ENCODE results near the gene CDH26. TPM values are rescaled to one million over a fixed set of nuclear protein-coding genes. Genes with fewer than 3 reads are reported as not detected.
A peak's percentile ranks its signal among the peaks of the same experiment; 100 is the strongest.

CDH26 gene
- total RNA-seq, 2 donors from 2014 or later = 1.8 TPM

GRCh38 chr20:60054716-60055634 lies 96.8 kb downstream of the CDH26 start:
- Mint-ChIP-seq H3K27ac (peak overlapping the region; percentile 99), H3K4me3 (peak overlapping the region; percentile 93), H3K27me3 (no peaks in the 10 kb centered on the region), H3K9me3 (no peaks in the 10 kb centered on the region), H3K36me3 (no peaks in the 10 kb centered on the region), H3K4me1 (ENCODE audit: low read depth in 2 of 2) (peaks cover 57 to 58% of the 10 kb centered on the region in 2 donors)
- DNase-seq (ENCODE audit: low spot score) = no peak
- ATAC-seq = no peak

- Mint-ChIP-seq H3K4me1 (ENCODE audit: low read depth in 2 of 2) (peaks cover 57 to 64% of the 10 kb centered on the region in 2 donors), H3K27ac (peak overlapping the region; percentile 99), H3K9me3 (no peaks in the 10 kb centered on the region), H3K36me3 (no peaks in the 10 kb centered on the region), H3K27me3 (no peaks in the 10 kb centered on the region), H3K4me3 (peak overlapping the region; percentile 93)
- DNase-seq (ENCODE audit: low spot score) (peak; percentile 92), ATAC-seq (peak; percentile 83 to 87)
Observed at GRCh38 chr20:60055740-60056139, 97.5 kb downstream of the CDH26 start.

- Mint-ChIP-seq H3K4me3 (peak overlapping the region; percentile 93), H3K27me3 (no peaks in the 10 kb centered on the region), H3K4me1 (ENCODE audit: low read depth in 2 of 2) (peaks cover 57 to 67% of the 10 kb centered on the region in 2 donors), H3K9me3 (no peaks in the 10 kb centered on the region), H3K27ac (peak overlapping the region; percentile 99), H3K36me3 (no peaks in the 10 kb centered on the region)
- ATAC-seq = peak; percentile 21 to 41
- DNase-seq (ENCODE audit: low spot score) = no peak
Observed at GRCh38 chr20:60056407-60057122, 98.3 kb downstream of the CDH26 start.

GRCh38 chr20:60057123-60057865 lies 99.1 kb downstream of the CDH26 start:
- ATAC-seq (peak; percentile 60 to 81), DNase-seq (ENCODE audit: low spot score) (peak; percentile 81)
- H3K9me3 Mint-ChIP-seq = no peaks in the 10 kb centered on the region
- H3K4me1 Mint-ChIP-seq (ENCODE audit: low read depth in 2 of 2) = peaks cover 57 to 73% of the 10 kb centered on the region in 2 donors
- H3K27ac Mint-ChIP-seq = peak overlapping the region; percentile 99
- peak overlapping the region; percentile 93 for H3K4me3 Mint-ChIP-seq
- no peaks in the 10 kb centered on the region for H3K36me3 Mint-ChIP-seq
- no peaks in the 10 kb centered on the region for H3K27me3 Mint-ChIP-seq

GRCh38 chr20:60057866-60058807 lies 99.9 kb downstream of the CDH26 start:
- Mint-ChIP-seq H3K4me1 (ENCODE audit: low read depth in 2 of 2) (peaks cover 55 to 71% of the 10 kb centered on the region in 2 donors), H3K27me3 (no peaks in the 10 kb centered on the region), H3K4me3 (peak overlapping the region; percentile 93), H3K36me3 (no peaks in the 10 kb centered on the region), H3K9me3 (no peaks in the 10 kb centered on the region), H3K27ac (peak overlapping the region; percentile 99)
- ATAC-seq (peak; percentile 53 to 76), DNase-seq (ENCODE audit: low spot score) (peak; percentile 74)

GRCh38 chr20:60058879-60059278 lies 100.7 kb downstream of the CDH26 start:
- Mint-ChIP-seq H3K27me3 (no peaks in the 10 kb centered on the region), H3K36me3 (no peaks in the 10 kb centered on the region), H3K4me1 (ENCODE audit: low read depth in 2 of 2) (peaks cover 51 to 65% of the 10 kb centered on the region in 2 donors), H3K27ac (peak overlapping the region; percentile 99), H3K4me3 (peak overlapping the region; percentile 93), H3K9me3 (no peaks in the 10 kb centered on the region)
- no peak for DNase-seq (ENCODE audit: low spot score)
- ATAC-seq = no peak

- Mint-ChIP-seq H3K27me3 (no peaks in the 10 kb centered on the region), H3K27ac (peak overlapping the region in 1 of 2 donors; percentile 80), H3K4me3 (no peak overlapping the region), H3K9me3 (no peaks in the 10 kb centered on the region), H3K4me1 (ENCODE audit: low read depth in 2 of 2) (peaks cover 49 to 62% of the 10 kb centered on the region in 2 donors), H3K36me3 (no peaks in the 10 kb centered on the region)
- ATAC-seq (no peak), DNase-seq (ENCODE audit: low spot score) (no peak)
Observed at GRCh38 chr20:60060006-60060557, 101.9 kb downstream of the CDH26 start.

GRCh38 chr20:60060593-60060992 lies 102.4 kb downstream of the CDH26 start:
- ATAC-seq = no peak
- Mint-ChIP-seq H3K27ac (peak overlapping the region in 1 of 2 donors; percentile 80), H3K36me3 (no peaks in the 10 kb centered on the region), H3K27me3 (no peaks in the 10 kb centered on the region), H3K4me3 (no peak overlapping the region), H3K9me3 (no peaks in the 10 kb centered on the region), H3K4me1 (ENCODE audit: low read depth in 2 of 2) (peaks cover 44 to 56% of the 10 kb centered on the region in 2 donors)
- DNase-seq (ENCODE audit: low spot score) = no peak

- Mint-ChIP-seq H3K4me1 (ENCODE audit: low read depth in 2 of 2) (peaks cover 29 to 45% of the 10 kb centered on the region in 2 donors), H3K36me3 (no peaks in the 10 kb centered on the region), H3K27me3 (no peaks in the 10 kb centered on the region), H3K9me3 (no peaks in the 10 kb centered on the region), H3K27ac (peak overlapping the region; percentile 4 to 51), H3K4me3 (no peak overlapping the region)
- ATAC-seq (no peak), DNase-seq (ENCODE audit: low spot score) (no peak)
Observed at GRCh38 chr20:60062431-60063047, 104.3 kb downstream of the CDH26 start.

GRCh38 chr20:60063048-60063451 lies 104.8 kb downstream of the CDH26 start:
- peak overlapping the region in 1 of 2 donors; percentile 51 for H3K27ac Mint-ChIP-seq

GRCh38 chr20:60063739-60064380 lies 105.6 kb downstream of the CDH26 start:
- no peaks in the 10 kb centered on the region for H3K27me3 Mint-ChIP-seq
- H3K4me1 Mint-ChIP-seq (ENCODE audit: low read depth in 2 of 2) = peaks cover 19 to 33% of the 10 kb centered on the region in 2 donors

More at GRCh38 chr20:60063048-60063451, 104.8 kb downstream of the CDH26 start:
- ATAC-seq = no peak
- no peak for DNase-seq (ENCODE audit: low spot score)
- Mint-ChIP-seq H3K9me3 (no peaks in the 10 kb centered on the region), H3K4me1 (ENCODE audit: low read depth in 2 of 2) (peaks cover 24 to 40% of the 10 kb centered on the region in 2 donors), H3K4me3 (no peak overlapping the region), H3K36me3 (no peaks in the 10 kb centered on the region), H3K27me3 (no peaks in the 10 kb centered on the region)

More at GRCh38 chr20:60063739-60064380, 105.6 kb downstream of the CDH26 start:
- Mint-ChIP-seq H3K9me3 (no peaks in the 10 kb centered on the region), H3K27ac (peak overlapping the region; percentile 47 to 51), H3K36me3 (no peaks in the 10 kb centered on the region), H3K4me3 (no peak overlapping the region)
- ATAC-seq = no peak
- DNase-seq (ENCODE audit: low spot score) = no peak

Measured in natural killer cell treated with Interleukin-12 subunit alpha and Interleukin-12 subunit beta and Interleukin-15 and Interleukin-18, amount 100 ng/mL, for 72 hours (primary cell).